Muscle of arm (tissue), 12 donors: ENCODE data around the gene CST9L. TPM values are rescaled to one million over a fixed set of nuclear protein-coding genes. Genes with fewer than 3 reads are reported as not detected.

ENCODE experiments used
- polyA plus RNA-seq, 12 donors: library from polyadenylated mRNA; unstranded; fragments of 120-200 nt; gene quantifications; one replicate each; pipeline ENCODE4 v1.2.1, GENCODE V29; 2013; ENCODE audit not compliant: insufficient read length in 12 of 12

CST9L gene
- polyA plus RNA-seq, 12 donors = not detected

Other genes starting within 250 kb of the CST9L start
- gene NXT1, start 217.7 kb downstream of the CST9L start, polyA plus RNA-seq = 10 to 100 TPM in 9 of 12 donors, 1 to 10 TPM in 2, not detected in 1; 8.0 to 17.3 (median 10.8) TPM
- 10 to 100 TPM in 5 of 12 donors, 1 to 10 TPM in 6, not detected in 1; 7.8 to 13.6 (median 9.7) TPM for gene GZF1, start 206.3 kb downstream of the CST9L start, polyA plus RNA-seq
- 10 to 100 TPM in 3 of 12 donors, 1 to 10 TPM in 8, not detected in 1; 5.2 to 12.8 (median 8.1) TPM for gene NAPB, start 147.0 kb downstream of the CST9L start, polyA plus RNA-seq
- not detected for gene CSTL1, start 128.8 kb downstream of the CST9L start, polyA plus RNA-seq
- not detected for gene CST11, start 115.6 kb downstream of the CST9L start, polyA plus RNA-seq
- gene CST8, start 77.4 kb downstream of the CST9L start, polyA plus RNA-seq = not detected
- not detected for gene CST9, start 37.4 kb upstream of the CST9L start, polyA plus RNA-seq
- gene CST3, start 69.5 kb upstream of the CST9L start, polyA plus RNA-seq = 100 to 1,000 TPM in 4 of 12 donors, 10 to 100 TPM in 7, not detected in 1; 67.9 to 280 (median 88.8) TPM
- gene CST4, start 120.6 kb upstream of the CST9L start, polyA plus RNA-seq = not detected
- not detected for gene CST1, start 182.5 kb upstream of the CST9L start, polyA plus RNA-seq